ENCODE data around the gene A3GALT2. TPM values are rescaled to one million over a fixed set of nuclear protein-coding genes. Genes with fewer than 3 reads are reported as not detected.
A peak's percentile ranks its signal among the peaks of the same experiment; 100 is the strongest.

The A3GALT2 gene
- total RNA-seq (2014; rRNA removed; shearing (Covaris generic)) (not detected in 2 replicates), polyA plus RNA-seq (2016; fragmentation: Nextera tagmentation; extraction: Ambion mirVana) (not detected in 2 replicates)

GRCh38 chr1:33320619-33321165 is at the start of gene A3GALT2:
A3GALT2 (minus strand) TSS chr1:33321098; CDS start chr1:33321098, 0 bp downstream.
- Histone ChIP-seq H4K20me1 (ENCODE audit: insufficient read depth) (no peaks in the 10 kb centered on the region), H3F3A (ENCODE audit: insufficient read depth) (peaks cover 31% of the 10 kb centered on the region), H3K4me1 (ENCODE audit: insufficient read depth) (no peaks in the 10 kb centered on the region), H3K9me3 (ENCODE audit: low read depth) (no peaks in the 10 kb centered on the region), H3K79me2 (ENCODE audit: insufficient read depth) (peaks cover 9% of the 10 kb centered on the region), H3K36me3 (ENCODE audit: low read depth) (peaks cover 41% of the 10 kb centered on the region), H3K9ac (no peak within 1 kb of the TSS), H3K4me2 (ENCODE audit: unreplicated experiment) (no peak within 1 kb of the TSS), H2AFZ (no peak within 1 kb of the TSS), H3K4me3 (no peak within 1 kb of the TSS), H3K27ac (no peak within 1 kb of the TSS), H3K9me2 (ENCODE audit: insufficient read depth) (no peaks in the 10 kb centered on the region), H3K27me3 (replicated peaks; ENCODE audit: insufficient read depth) (no peaks in the 10 kb centered on the region)
- no peak for TF ChIP-seq EZH2 (IDR thresholded peaks at IDR 0.05; ENCODE audit: insufficient read depth, poor library complexity, severe bottlenecking)
- TF ChIP-seq EZH2phosphoT487 (IDR thresholded peaks at IDR 0.05; ENCODE audit: insufficient read depth, low read depth) = no peak
- WGBS, 2 experiments (ENCODE audit: low coverage in 1 of 2, low lambda C conversion rate in 2 of 2, missing lambda C conversion rate in 2 of 2) = 65 to 67% methylated on average over 8 of the region's 8 CpGs
- in situ Hi-C loops (cut with MboI) = no loop called here
- no peak for DNase-seq

- no peaks in the 10 kb centered on the region for H3K9me3 ChIP-seq (ENCODE audit: low read depth)
- no peaks in the 10 kb centered on the region for H3K36me3 ChIP-seq (ENCODE audit: low read depth)
- peaks cover 6% of the 10 kb centered on the region; the same call in 1 of the 2 replicates for H3F3A ChIP-seq (ENCODE audit: insufficient read depth)
- no peak for TF ChIP-seq EZH2phosphoT487 (IDR thresholded peaks at IDR 0.05; ENCODE audit: insufficient read depth, low read depth)
- no peak for TF ChIP-seq EZH2 (IDR thresholded peaks at IDR 0.05; ENCODE audit: insufficient read depth, poor library complexity, severe bottlenecking)
- no peaks in the 10 kb centered on the region for H3K79me2 ChIP-seq (ENCODE audit: insufficient read depth)
- no peak overlapping the region for H3K27ac ChIP-seq
- no peaks in the 10 kb centered on the region for H3K9me2 ChIP-seq (ENCODE audit: insufficient read depth)
- no peak overlapping the region for H3K4me2 ChIP-seq (ENCODE audit: unreplicated experiment)
- 22 to 23% methylated on average over 4 of the region's 4 CpGs for WGBS, 2 experiments (ENCODE audit: low coverage in 1 of 2, low lambda C conversion rate in 2 of 2, missing lambda C conversion rate in 2 of 2)
- H3K4me1 ChIP-seq (ENCODE audit: insufficient read depth) = peaks cover 18% of the 10 kb centered on the region
- H2AFZ ChIP-seq = no peak overlapping the region
- H4K20me1 ChIP-seq (ENCODE audit: insufficient read depth) = no peaks in the 10 kb centered on the region
- no peaks in the 10 kb centered on the region for H3K27me3 ChIP-seq (replicated peaks; ENCODE audit: insufficient read depth)
- in situ Hi-C loops (cut with MboI) = loop anchor here (25.0 kb wide), 1 partner anchor 158 kb away; no protein-coding TSS in a partner anchor
- no peak overlapping the region for H3K9ac ChIP-seq
- no peak overlapping the region for H3K4me3 ChIP-seq
- DNase-seq = peak; percentile 92
These were observed 49.4 kb upstream of the A3GALT2 start for GRCh38 chr1:33370301-33370700.

- no peak overlapping the region for H2AFZ ChIP-seq
- peaks cover 6% of the 10 kb centered on the region; the same call in 1 of the 2 replicates for H3F3A ChIP-seq (ENCODE audit: insufficient read depth)
- H3K4me1 ChIP-seq (ENCODE audit: insufficient read depth) = peaks cover 18% of the 10 kb centered on the region
- no peaks in the 10 kb centered on the region for H3K9me2 ChIP-seq (ENCODE audit: insufficient read depth)
- no peak overlapping the region for H3K27ac ChIP-seq
- H3K27me3 ChIP-seq (replicated peaks; ENCODE audit: insufficient read depth) = no peaks in the 10 kb centered on the region
- H3K79me2 ChIP-seq (ENCODE audit: insufficient read depth) = no peaks in the 10 kb centered on the region
- no peak overlapping the region for H3K4me2 ChIP-seq (ENCODE audit: unreplicated experiment)
- DNase-seq = no peak
- H3K4me3 ChIP-seq = no peak overlapping the region
- in situ Hi-C loops (cut with MboI) = loop anchor here (5.0 to 25.0 kb wide), 2 partner anchors 72 to 157 kb away; no protein-coding TSS in a partner anchor
- 69 to 71% methylated on average over 2 of the region's 2 CpGs for WGBS, 2 experiments (ENCODE audit: low coverage in 1 of 2, low lambda C conversion rate in 2 of 2, missing lambda C conversion rate in 2 of 2)
- no peaks in the 10 kb centered on the region for H4K20me1 ChIP-seq (ENCODE audit: insufficient read depth)
- no peaks in the 10 kb centered on the region for H3K9me3 ChIP-seq (ENCODE audit: low read depth)
- TF ChIP-seq EZH2 (IDR thresholded peaks at IDR 0.05; ENCODE audit: insufficient read depth, poor library complexity, severe bottlenecking) (no peak), EZH2phosphoT487 (IDR thresholded peaks at IDR 0.05; ENCODE audit: insufficient read depth, low read depth) (no peak)
- H3K9ac ChIP-seq = no peak overlapping the region
- H3K36me3 ChIP-seq (ENCODE audit: low read depth) = no peaks in the 10 kb centered on the region
These were observed 48.9 kb upstream of the A3GALT2 start for GRCh38 chr1:33369764-33370163.

- Histone ChIP-seq H3K9me2 (ENCODE audit: insufficient read depth) (no peaks in the 10 kb centered on the region), H3K9ac (no peak overlapping the region), H3K27ac (no peak overlapping the region), H2AFZ (no peak overlapping the region), H3K79me2 (ENCODE audit: insufficient read depth) (no peaks in the 10 kb centered on the region), H3K4me1 (ENCODE audit: insufficient read depth) (peaks cover 11% of the 10 kb centered on the region), H4K20me1 (ENCODE audit: insufficient read depth) (no peaks in the 10 kb centered on the region), H3K36me3 (ENCODE audit: low read depth) (no peaks in the 10 kb centered on the region), H3K27me3 (replicated peaks; ENCODE audit: insufficient read depth) (no peaks in the 10 kb centered on the region), H3K4me3 (no peak overlapping the region), H3F3A (ENCODE audit: insufficient read depth) (peaks cover 6% of the 10 kb centered on the region; the same call in 1 of the 2 replicates), H3K4me2 (ENCODE audit: unreplicated experiment) (no peak overlapping the region), H3K9me3 (ENCODE audit: low read depth) (no peaks in the 10 kb centered on the region)
- WGBS, 2 experiments (ENCODE audit: low coverage in 1 of 2, low lambda C conversion rate in 2 of 2, missing lambda C conversion rate in 2 of 2) = 87% methylated on average over 9 of the region's 9 CpGs
- in situ Hi-C loops (cut with MboI) = loop anchor here (5.0 to 25.0 kb wide), 2 partner anchors 72 to 157 kb away; no protein-coding TSS in a partner anchor
- DNase-seq = no peak
- no peak for TF ChIP-seq EZH2phosphoT487 (IDR thresholded peaks at IDR 0.05; ENCODE audit: insufficient read depth, low read depth)
- TF ChIP-seq EZH2 (IDR thresholded peaks at IDR 0.05; ENCODE audit: insufficient read depth, poor library complexity, severe bottlenecking) = no peak
These were observed 48.2 kb upstream of the A3GALT2 start for GRCh38 chr1:33369081-33369480.
